Common myeloid progenitor, CD34-positive (primary cell): ENCODE data around the gene NCS1.
A peak's percentile ranks its signal among the peaks of the same experiment; 100 is the strongest.

Source experiments
- CTCF ChIA-PET: fragments of 350-600 bp; sonication (Branson Sonifier 250); formaldehyde crosslinking; loops from one replicate; lab custom pipeline; 2021; ENCODE audit warnings: antibody characterized with exemption; lab: Charles Lee
- POLR2A ChIA-PET: fragments of 350-600 bp; sonication (Branson Sonifier 250); formaldehyde crosslinking; loops from one replicate; lab custom pipeline; 2021; ENCODE audit warnings: antibody characterized with exemption; lab: Charles Lee
- DNase-seq, 3 donors: peaks; one replicate each; pipeline versions ENCODE4 v3.0.0 to v3.0.0-alpha.2; 2013
- H3K27ac ChIP-seq, 2 experiments: 1 replicate in 1 of 2; 2 replicates in 1 of 2; pipeline ENCODE4 v1.7.0; 2013; ENCODE audit warnings: inconsistent platforms in 2 of 2, low read length in 2 of 2, mild to moderate bottlenecking in 2 of 2, low read depth in 1 of 2, moderate library complexity in 1 of 2; ENCODE audit not compliant: severe bottlenecking in 2 of 2, insufficient read depth in 1 of 2, poor library complexity in 1 of 2
- H3K27me3 ChIP-seq, 5 experiments: replicated peaks in 2 of 5; 1 replicate in 3 of 5; 2 replicates in 2 of 5; pipeline versions ENCODE4 v1.6.1 to v1.7.0; 2013; ENCODE audit warnings: low read length in 4 of 5, mild to moderate bottlenecking in 2 of 5, moderate library complexity in 2 of 5, inconsistent platforms in 1 of 5; ENCODE audit not compliant: insufficient read depth in 5 of 5, control insufficient read depth in 4 of 5
- H3K36me3 ChIP-seq, 4 experiments: 1 replicate in 2 of 4; 2 replicates in 2 of 4; pipeline versions ENCODE4 v1.6.1 to v1.7.0; 2013; ENCODE audit warnings: low read length in 3 of 4, control low read depth in 1 of 4, mild to moderate bottlenecking in 1 of 4; ENCODE audit not compliant: control insufficient read depth in 4 of 4, insufficient read depth in 4 of 4
- H3K4me1 ChIP-seq, 4 experiments: 1 replicate in 3 of 4; 2 replicates in 1 of 4; pipeline versions ENCODE4 v1.6.1 to v1.7.1; 2013; ENCODE audit warnings: low read length in 3 of 4, mild to moderate bottlenecking in 3 of 4, control low read depth in 1 of 4, inconsistent platforms in 1 of 4, moderate library complexity in 1 of 4; ENCODE audit not compliant: control insufficient read depth in 4 of 4, insufficient read depth in 4 of 4; ENCODE audit errors: control extremely low read depth in 1 of 4
- H3K4me3 ChIP-seq, 7 experiments: 1 replicate in 4 of 7; 2 replicates in 3 of 7; pipeline versions ENCODE4 v1.5.1 to v1.7.0; 2013; ENCODE audit warnings: mild to moderate bottlenecking in 7 of 7, low read length in 6 of 7, moderate library complexity in 6 of 7, inconsistent platforms in 2 of 7, low read depth in 2 of 7, control low read depth in 1 of 7; ENCODE audit not compliant: insufficient read depth in 4 of 7, control insufficient read depth in 1 of 7; ENCODE audit errors: extremely low read depth in 1 of 7
- H3K9me3 ChIP-seq, 5 experiments: 1 replicate in 4 of 5; 2 replicates in 1 of 5; pipeline versions ENCODE4 v1.6.1 to v1.7.1; 2013; ENCODE audit warnings: low read length in 4 of 5, mild to moderate bottlenecking in 2 of 5, inconsistent platforms in 1 of 5, low read depth in 1 of 5, moderate library complexity in 1 of 5; ENCODE audit not compliant: control insufficient read depth in 4 of 5, insufficient read depth in 2 of 5; ENCODE audit errors: control extremely low read depth in 1 of 5
- WGBS: methylation state at CpG from one replicate; pipeline ENCODE4 v1.1.5; 2013; ENCODE audit not compliant: insufficient coverage; 5-methylcytosine and 5-hydroxymethylcytosine counted together

The NCS1 gene

GRCh38 chr9:130186051-130186450 is 13.8 kb downstream of the NCS1 start:
- Histone ChIP-seq H3K9me3 (no peaks in the 10 kb centered on the region), H3K27me3 (peaks cover 0 to 2% (median 0%) of the 10 kb centered on the region in 5 experiments), H3K4me3 (no peak overlapping the region), H3K27ac (no peak overlapping the region), H3K4me1 (no peaks in the 10 kb centered on the region), H3K36me3 (no peaks in the 10 kb centered on the region)
- 92% methylated on average over 5 of the region's 6 CpGs for WGBS
- CTCF ChIA-PET, result no interaction called here
- no peak for DNase-seq
- POLR2A ChIA-PET, result no interaction called here

GRCh38 chr9:130186839-130187522 is 14.8 kb downstream of the NCS1 start:
- DNase-seq, result no peak
- Histone ChIP-seq H3K4me1 (no peaks in the 10 kb centered on the region), H3K27me3 (peaks cover 0 to 2% (median 0%) of the 10 kb centered on the region in 5 experiments), H3K4me3 (no peak overlapping the region), H3K27ac (no peak overlapping the region), H3K36me3 (no peaks in the 10 kb centered on the region), H3K9me3 (no peaks in the 10 kb centered on the region)
- ChIA-PET CTCF (no interaction called here), POLR2A (no interaction called here)
- WGBS, result 93% methylated on average over 14 of the region's 25 CpGs

GRCh38 chr9:130187523-130187846 is 15.3 kb downstream of the NCS1 start:
- WGBS, result 84% methylated on average over 6 of the region's 9 CpGs
- no peaks in the 10 kb centered on the region for H3K36me3 ChIP-seq

GRCh38 chr9:130188860-130189481 is 16.8 kb downstream of the NCS1 start:
- WGBS, result 95% methylated on average over 7 of the region's 7 CpGs
- no peak for DNase-seq
- no peaks in the 10 kb centered on the region for H3K36me3 ChIP-seq
- POLR2A ChIA-PET, result interaction anchor here (0.5 kb wide), 1 partner anchor 94 kb away, joined by 3 read pairs; no protein-coding TSS in a partner anchor
- CTCF ChIA-PET, result no interaction called here
- H3K27me3 ChIP-seq, result peaks cover 0 to 2% (median 0%) of the 10 kb centered on the region in 5 experiments
- H3K4me1 ChIP-seq, result peaks cover 0 to under 1% (median 0%) of the 10 kb centered on the region in 4 experiments
- H3K4me3 ChIP-seq, result no peak overlapping the region
- H3K9me3 ChIP-seq, result no peaks in the 10 kb centered on the region
- H3K27ac ChIP-seq, result no peak overlapping the region

More at GRCh38 chr9:130187523-130187846, 15.3 kb downstream of the NCS1 start:
- Histone ChIP-seq H3K4me3 (no peak overlapping the region), H3K4me1 (no peaks in the 10 kb centered on the region), H3K27me3 (peaks cover 0 to 2% (median 0%) of the 10 kb centered on the region in 5 experiments), H3K9me3 (no peaks in the 10 kb centered on the region), H3K27ac (no peak overlapping the region)
- ChIA-PET CTCF (no interaction called here), POLR2A (no interaction called here)
- DNase-seq, result no peak

- Histone ChIP-seq H3K9me3 (no peaks in the 10 kb centered on the region), H3K27me3 (peaks cover 0 to 5% (median 0%) of the 10 kb centered on the region in 5 experiments), H3K27ac (no peak overlapping the region), H3K4me3 (no peak overlapping the region), H3K4me1 (peaks cover 0 to 9% (median 0%) of the 10 kb centered on the region in 4 experiments), H3K36me3 (no peaks in the 10 kb centered on the region)
- DNase-seq, result peak in 2 of 3 donors; percentile 25 to 29
- POLR2A ChIA-PET, result interaction anchor here (0.5 kb wide), 1 partner anchor 94 kb away, joined by 3 read pairs; no protein-coding TSS in a partner anchor
- CTCF ChIA-PET, result no interaction called here
- WGBS, result no CpG with 5 or more reads among the region's 1 CpG
Observed at GRCh38 chr9:130189840-130190239, 17.6 kb downstream of the NCS1 start.

- no peaks in the 10 kb centered on the region for H3K9me3 ChIP-seq
- H3K36me3 ChIP-seq, result no peaks in the 10 kb centered on the region
- ChIA-PET POLR2A (no interaction called here), CTCF (no interaction called here)
- no peak for DNase-seq
- H3K27ac ChIP-seq, result no peak overlapping the region
- WGBS, result 93% methylated on average over 21 of the region's 26 CpGs
- H3K4me1 ChIP-seq, result peaks cover 0 to 9% (median 0%) of the 10 kb centered on the region in 4 experiments
- H3K27me3 ChIP-seq, result peaks cover 0 to 3% (median 0%) of the 10 kb centered on the region in 5 experiments
- no peak overlapping the region for H3K4me3 ChIP-seq
Observed at GRCh38 chr9:130191068-130191748, 19.0 kb downstream of the NCS1 start.

- ChIA-PET CTCF (no interaction called here), POLR2A (no interaction called here)
- Histone ChIP-seq H3K27me3 (peaks cover 0 to 3% (median 0%) of the 10 kb centered on the region in 5 experiments), H3K4me3 (no peak overlapping the region), H3K36me3 (no peaks in the 10 kb centered on the region), H3K9me3 (no peaks in the 10 kb centered on the region), H3K4me1 (peaks cover 0 to 9% (median 0%) of the 10 kb centered on the region in 4 experiments), H3K27ac (no peak overlapping the region)
- DNase-seq, result no peak
- 93% methylated on average over 14 of the region's 14 CpGs for WGBS
Observed at GRCh38 chr9:130191749-130192120, 19.5 kb downstream of the NCS1 start.
